ENCODE measurements around the gene EEF1G. TPM values are rescaled to one million over a fixed set of nuclear protein-coding genes. Genes with fewer than 3 reads are reported as not detected.
A peak's percentile ranks its signal among the peaks of the same experiment; 100 is the strongest.

EEF1G gene
- total and polyA plus RNA-seq, 9 of the 15 experiments (the other 6 are each of a cell fraction or from before 2014, with no cell fraction given) = 985 to 2,349 (median 2,035) TPM

DNA sequence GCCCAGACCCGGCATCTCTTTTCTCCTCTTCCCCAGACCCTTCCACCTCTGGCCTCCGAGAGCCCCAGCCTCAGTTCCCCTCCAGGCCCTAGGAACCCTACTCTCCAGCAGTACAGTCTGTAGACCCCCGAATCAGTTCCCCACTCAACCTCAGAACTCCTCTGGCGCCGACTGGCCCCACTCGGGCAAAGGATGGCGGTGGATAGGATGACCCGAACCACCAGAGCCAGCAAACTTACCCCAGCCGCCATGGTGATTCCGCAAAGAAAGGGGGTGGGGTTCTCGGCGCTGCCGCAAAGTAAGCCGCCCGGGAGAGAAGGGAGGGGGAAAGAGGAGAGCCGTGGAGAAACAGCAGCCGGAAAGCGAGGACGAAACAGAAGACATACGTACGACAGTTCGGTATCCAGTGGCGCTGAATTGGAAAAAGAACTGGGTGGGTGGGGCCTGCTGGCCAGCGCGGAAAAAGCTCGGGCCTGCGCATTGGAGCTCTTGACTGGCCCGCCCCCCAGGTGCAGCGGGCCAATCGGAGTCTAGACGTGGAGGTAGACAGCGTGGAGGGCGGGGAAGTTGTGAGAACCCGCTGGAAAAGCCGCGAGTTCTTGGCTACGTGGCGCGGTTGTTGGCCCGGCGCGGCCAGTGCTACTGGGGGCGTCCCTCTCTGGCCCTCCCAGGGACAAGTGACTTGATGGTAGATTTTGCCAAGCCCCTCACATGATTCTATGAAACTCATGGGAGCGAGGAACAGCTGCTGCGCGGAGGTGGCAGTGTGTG, at the start of gene EEF1G (continued):
- TF ChIP-seq, protein P1, sequence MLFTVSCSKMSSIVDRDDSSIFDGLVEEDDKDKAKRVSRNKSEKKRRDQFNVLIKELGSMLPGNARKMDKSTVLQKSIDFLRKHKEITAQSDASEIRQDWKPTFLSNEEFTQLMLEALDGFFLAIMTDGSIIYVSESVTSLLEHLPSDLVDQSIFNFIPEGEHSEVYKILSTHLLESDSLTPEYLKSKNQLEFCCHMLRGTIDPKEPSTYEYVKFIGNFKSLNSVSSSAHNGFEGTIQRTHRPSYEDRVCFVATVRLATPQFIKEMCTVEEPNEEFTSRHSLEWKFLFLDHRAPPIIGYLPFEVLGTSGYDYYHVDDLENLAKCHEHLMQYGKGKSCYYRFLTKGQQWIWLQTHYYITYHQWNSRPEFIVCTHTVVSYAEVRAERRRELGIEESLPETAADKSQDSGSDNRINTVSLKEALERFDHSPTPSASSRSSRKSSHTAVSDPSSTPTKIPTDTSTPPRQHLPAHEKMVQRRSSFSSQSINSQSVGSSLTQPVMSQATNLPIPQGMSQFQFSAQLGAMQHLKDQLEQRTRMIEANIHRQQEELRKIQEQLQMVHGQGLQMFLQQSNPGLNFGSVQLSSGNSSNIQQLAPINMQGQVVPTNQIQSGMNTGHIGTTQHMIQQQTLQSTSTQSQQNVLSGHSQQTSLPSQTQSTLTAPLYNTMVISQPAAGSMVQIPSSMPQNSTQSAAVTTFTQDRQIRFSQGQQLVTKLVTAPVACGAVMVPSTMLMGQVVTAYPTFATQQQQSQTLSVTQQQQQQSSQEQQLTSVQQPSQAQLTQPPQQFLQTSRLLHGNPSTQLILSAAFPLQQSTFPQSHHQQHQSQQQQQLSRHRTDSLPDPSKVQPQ (CRISPR knock-in tag; IDR thresholded peaks at IDR 0.05; ENCODE audit: borderline replicate concordance) = no peak
- TF ChIP-seq NFXL1 (CRISPR knock-in tag; IDR thresholded peaks at IDR 0.05) (no peak), NCOR1 (IDR thresholded peaks at IDR 0.05) (peak; percentile 33; the same call in 1 of the 2 replicates), NEUROD1 (IDR thresholded peaks at IDR 0.05; ENCODE audit: borderline replicate concordance, low read depth, low read length, partially characterized antibody) (peak; percentile 16), NCOA2 (IDR thresholded peaks at IDR 0.05; ENCODE audit: partially characterized antibody in 2 of 2) (no peak), HDAC6 (IDR thresholded peaks at IDR 0.05; ENCODE audit: low read depth, low read length) (no peak), RBM14 (IDR thresholded peaks at IDR 0.05; ENCODE audit: borderline replicate concordance, insufficient read depth, low read depth, low read length) (no peak), CBFB (CRISPR knock-in tag; IDR thresholded peaks at IDR 0.05) (no peak; the same call in 1 of the 2 replicates), SRSF1 (IDR thresholded peaks at IDR 0.05; ENCODE audit: low read depth, low read length) (no peak), RNF2 (IDR thresholded peaks at IDR 0.05) (no peak), FOXA1 (IDR thresholded peaks at IDR 0.05; ENCODE audit: borderline replicate concordance) (no peak), ZNF384 (IDR thresholded peaks at IDR 0.05; ENCODE audit: low read depth, low read length) (no peak), ZNF76 (CRISPR knock-in tag; IDR thresholded peaks at IDR 0.05; ENCODE audit: borderline replicate concordance) (no peak), KDM2B (CRISPR knock-in tag; IDR thresholded peaks at IDR 0.05) (no peak), CREBBP (IDR thresholded peaks at IDR 0.05; ENCODE audit: low read depth, low read length) (no peak), HNRNPH1 (optimal IDR thresholded peaks at IDR 0.05; ENCODE audit: low read depth, low read length) (no peak)
- TF ChIP-seq, protein P2, sequence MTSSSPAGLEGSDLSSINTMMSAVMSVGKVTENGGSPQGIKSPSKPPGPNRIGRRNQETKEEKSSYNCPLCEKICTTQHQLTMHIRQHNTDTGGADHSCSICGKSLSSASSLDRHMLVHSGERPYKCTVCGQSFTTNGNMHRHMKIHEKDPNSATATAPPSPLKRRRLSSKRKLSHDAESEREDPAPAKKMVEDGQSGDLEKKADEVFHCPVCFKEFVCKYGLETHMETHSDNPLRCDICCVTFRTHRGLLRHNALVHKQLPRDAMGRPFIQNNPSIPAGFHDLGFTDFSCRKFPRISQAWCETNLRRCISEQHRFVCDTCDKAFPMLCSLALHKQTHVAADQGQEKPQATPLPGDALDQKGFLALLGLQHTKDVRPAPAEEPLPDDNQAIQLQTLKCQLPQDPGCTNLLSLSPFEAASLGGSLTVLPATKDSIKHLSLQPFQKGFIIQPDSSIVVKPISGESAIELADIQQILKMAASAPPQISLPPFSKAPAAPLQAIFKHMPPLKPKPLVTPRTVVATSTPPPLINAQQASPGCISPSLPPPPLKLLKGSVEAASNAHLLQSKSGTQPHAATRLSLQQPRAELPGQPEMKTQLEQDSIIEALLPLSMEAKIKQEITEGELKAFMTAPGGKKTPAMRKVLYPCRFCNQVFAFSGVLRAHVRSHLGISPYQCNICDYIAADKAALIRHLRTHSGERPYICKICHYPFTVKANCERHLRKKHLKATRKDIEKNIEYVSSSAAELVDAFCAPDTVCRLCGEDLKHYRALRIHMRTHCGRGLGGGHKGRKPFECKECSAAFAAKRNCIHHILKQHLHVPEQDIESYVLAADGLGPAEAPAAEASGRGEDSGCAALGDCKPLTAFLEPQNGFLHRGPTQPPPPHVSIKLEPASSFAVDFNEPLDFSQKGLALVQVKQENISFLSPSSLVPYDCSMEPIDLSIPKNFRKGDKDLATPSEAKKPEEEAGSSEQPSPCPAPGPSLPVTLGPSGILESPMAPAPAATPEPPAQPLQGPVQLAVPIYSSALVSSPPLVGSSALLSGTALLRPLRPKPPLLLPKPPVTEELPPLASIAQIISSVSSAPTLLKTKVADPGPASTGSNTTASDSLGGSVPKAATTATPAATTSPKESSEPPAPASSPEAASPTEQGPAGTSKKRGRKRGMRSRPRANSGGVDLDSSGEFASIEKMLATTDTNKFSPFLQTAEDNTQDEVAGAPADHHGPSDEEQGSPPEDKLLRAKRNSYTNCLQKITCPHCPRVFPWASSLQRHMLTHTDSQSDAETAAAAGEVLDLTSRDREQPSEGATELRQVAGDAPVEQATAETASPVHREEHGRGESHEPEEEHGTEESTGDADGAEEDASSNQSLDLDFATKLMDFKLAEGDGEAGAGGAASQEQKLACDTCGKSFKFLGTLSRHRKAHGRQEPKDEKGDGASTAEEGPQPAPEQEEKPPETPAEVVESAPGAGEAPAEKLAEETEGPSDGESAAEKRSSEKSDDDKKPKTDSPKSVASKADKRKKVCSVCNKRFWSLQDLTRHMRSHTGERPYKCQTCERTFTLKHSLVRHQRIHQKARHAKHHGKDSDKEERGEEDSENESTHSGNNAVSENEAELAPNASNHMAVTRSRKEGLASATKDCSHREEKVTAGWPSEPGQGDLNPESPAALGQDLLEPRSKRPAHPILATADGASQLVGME (CRISPR knock-in tag; IDR thresholded peaks at IDR 0.05) = no peak
- TF ChIP-seq, protein P3, sequence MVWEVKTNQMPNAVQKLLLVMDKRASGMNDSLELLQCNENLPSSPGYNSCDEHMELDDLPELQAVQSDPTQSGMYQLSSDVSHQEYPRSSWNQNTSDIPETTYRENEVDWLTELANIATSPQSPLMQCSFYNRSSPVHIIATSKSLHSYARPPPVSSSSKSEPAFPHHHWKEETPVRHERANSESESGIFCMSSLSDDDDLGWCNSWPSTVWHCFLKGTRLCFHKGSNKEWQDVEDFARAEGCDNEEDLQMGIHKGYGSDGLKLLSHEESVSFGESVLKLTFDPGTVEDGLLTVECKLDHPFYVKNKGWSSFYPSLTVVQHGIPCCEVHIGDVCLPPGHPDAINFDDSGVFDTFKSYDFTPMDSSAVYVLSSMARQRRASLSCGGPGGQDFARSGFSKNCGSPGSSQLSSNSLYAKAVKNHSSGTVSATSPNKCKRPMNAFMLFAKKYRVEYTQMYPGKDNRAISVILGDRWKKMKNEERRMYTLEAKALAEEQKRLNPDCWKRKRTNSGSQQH (CRISPR knock-in tag; IDR thresholded peaks at IDR 0.05) = no peak

Data from K562 (cell line).